Endothelial cell of umbilical vein (primary cell): ENCODE results near the gene MAN1A1. TPM values are rescaled to one million over a fixed set of nuclear protein-coding genes. Genes with fewer than 3 reads are reported as not detected.

Experiments used
- BruUV-seq: library from RNA; stranded (reverse); fragments of 400-500 nt; replicated peaks from 2 replicates; lab custom pipeline; 2021; lab: Mats Ljungman, UMichigan
- CTCF ChIA-PET: fragments of 300-600, 350-600 bp; sonication (Branson Sonifier 250); formaldehyde crosslinking; loops from one replicate; lab custom pipeline; 2021; ENCODE audit warnings: antibody characterized with exemption, inconsistent platforms; lab: Charles Lee
- POLR2A ChIA-PET: fragments of 300-600, 350-600 bp; sonication (Branson Sonifier 250); formaldehyde crosslinking; loops from one replicate; lab custom pipeline; 2021; ENCODE audit warnings: antibody characterized with exemption, inconsistent platforms; lab: Charles Lee
- DNase-seq: peaks from one replicate; pipeline ENCODE4 v3.0.0-alpha.2; 2011; ENCODE audit warnings: low read depth, low spot score
- FAIRE-seq: peaks from 2 replicates; lab custom pipeline; 2011; peaks lifted over from hg19 to GRCh38; lab: Jason Lieb, UNC
- H2AFZ ChIP-seq: 2 replicates; pipeline ENCODE4 v1.6.0; 2012; ENCODE audit warnings: low read depth, low read length, control low read depth, inconsistent platforms
- H3K27ac ChIP-seq: 2 replicates; pipeline ENCODE4 v1.5.1; 2011; ENCODE audit warnings: low read depth, mild to moderate bottlenecking, control low read depth, low read length, moderate library complexity; ENCODE audit not compliant: insufficient read depth
- H3K27me3 ChIP-seq, 2 experiments: 2 replicates each; pipeline versions ENCODE4 v1.6.0 to v1.6.1; 2011; ENCODE audit warnings: low read length in 2 of 2, mixed read lengths in 1 of 2; ENCODE audit not compliant: control insufficient read depth in 2 of 2, insufficient read depth in 2 of 2
- H3K36me3 ChIP-seq, 2 experiments: 2 replicates in 1 of 2; 3 replicates in 1 of 2; pipeline ENCODE4 v1.5.1; 2011; ENCODE audit warnings: low read length in 2 of 2, mild to moderate bottlenecking in 1 of 2, moderate library complexity in 1 of 2; ENCODE audit not compliant: control insufficient read depth in 2 of 2, insufficient read depth in 2 of 2; ENCODE audit errors: extremely low read depth in 1 of 2
- H3K4me1 ChIP-seq: 3 replicates; pipeline ENCODE4 v1.5.1; 2011; ENCODE audit warnings: mild to moderate bottlenecking, low read length; ENCODE audit not compliant: control insufficient read depth, insufficient read depth; ENCODE audit errors: extremely low read depth
- H3K4me2 ChIP-seq: 2 replicates; pipeline ENCODE4 v1.6.1; 2011; ENCODE audit warnings: low read length, control low read depth, mixed read lengths; ENCODE audit not compliant: insufficient read depth
- H3K4me3 ChIP-seq, 3 experiments: fragments of 200-600 bp in 1 of 3; sonication (generic), shearing (Covaris generic) in 1 of 3; replicated peaks in 1 of 3; 2 replicates each; pipeline ENCODE4 v1.5.1; 2011 to 2016; ENCODE audit warnings: control low read depth in 3 of 3, low read length in 3 of 3, mild to moderate bottlenecking in 2 of 3, inconsistent platforms in 1 of 3, low read depth in 1 of 3, moderate library complexity in 1 of 3; ENCODE audit not compliant: insufficient read depth in 1 of 3
- H3K79me2 ChIP-seq: 2 replicates; pipeline ENCODE4 v1.6.0; 2012; ENCODE audit warnings: low read length, inconsistent platforms; ENCODE audit not compliant: control insufficient read depth, insufficient read depth
- H3K9ac ChIP-seq: replicated peaks from 2 replicates; pipeline ENCODE3; 2011; ENCODE audit warnings: low read length, control low read depth; ENCODE audit not compliant: insufficient read depth; ENCODE audit errors: extremely low read depth
- H3K9me1 ChIP-seq: replicated peaks from 3 replicates; pipeline ENCODE4 v1.6.0; 2011; ENCODE audit warnings: mild to moderate bottlenecking, low read length; ENCODE audit not compliant: control insufficient read depth, insufficient read depth; ENCODE audit errors: extremely low read depth
- H3K9me3 ChIP-seq: replicated peaks from 2 replicates; pipeline ENCODE4 v1.5.1; 2012; ENCODE audit warnings: low read length, inconsistent platforms; ENCODE audit not compliant: control insufficient read depth, insufficient read depth
- H4K20me1 ChIP-seq: replicated peaks from 2 replicates; pipeline ENCODE3; 2011; ENCODE audit warnings: mild to moderate bottlenecking, low read length; ENCODE audit not compliant: control insufficient read depth, insufficient read depth; ENCODE audit errors: extremely low read depth
- CTCF ChIP-seq, 2 donors: IDR thresholded peaks; 1 replicate in 1 of 2; 2 replicates in 1 of 2; pipeline ENCODE4 v1.5.1; 2011; ENCODE audit warnings: low read length in 2 of 2, mild to moderate bottlenecking in 2 of 2, moderate library complexity in 2 of 2, control low read depth in 1 of 2, inconsistent platforms in 1 of 2, low read depth in 1 of 2; ENCODE audit not compliant: insufficient read depth in 1 of 2; ENCODE audit errors: extremely low read depth in 1 of 2
- EZH2 ChIP-seq: IDR thresholded peaks from 2 replicates; pipeline ENCODE4 v1.6.1; 2012; ENCODE audit warnings: borderline replicate concordance, low read depth, mild to moderate bottlenecking, moderate library complexity, low read length, inconsistent platforms; ENCODE audit not compliant: severe bottlenecking
- FOS ChIP-seq: IDR thresholded peaks from 2 replicates; pipeline ENCODE4 v1.6.1; 2011; ENCODE audit warnings: mild to moderate bottlenecking, low read length, moderate library complexity, borderline replicate concordance; ENCODE audit not compliant: insufficient read depth
- GATA2 ChIP-seq: IDR thresholded peaks from 2 replicates; pipeline ENCODE4 v1.7.0; 2011; ENCODE audit warnings: low read depth, mild to moderate bottlenecking, moderate library complexity, mixed read lengths, low read length; ENCODE audit not compliant: insufficient read length, insufficient read depth
- JUN ChIP-seq: IDR thresholded peaks from 2 replicates; pipeline ENCODE4 v1.6.1; 2011; ENCODE audit warnings: borderline replicate concordance, low read depth; ENCODE audit not compliant: insufficient read length, insufficient read depth
- MAX ChIP-seq: IDR thresholded peaks from 2 replicates; pipeline ENCODE4 v1.6.1; 2011; ENCODE audit not compliant: insufficient read depth, insufficient read length
- MYC ChIP-seq: IDR thresholded peaks from one replicate; pipeline ENCODE4 v1.6.1; 2011; ENCODE audit warnings: mild to moderate bottlenecking, low read depth, low read length
- POLR2A ChIP-seq: IDR thresholded peaks from 2 replicates; pipeline ENCODE4 v1.6.1; 2012; ENCODE audit warnings: low read depth, mild to moderate bottlenecking, control low read depth, low read length
- POLR2AphosphoS5 ChIP-seq: IDR thresholded peaks from 2 replicates; pipeline ENCODE4 v1.6.1; 2012; ENCODE audit warnings: low read depth, mild to moderate bottlenecking, control low read depth, low read length, moderate library complexity; ENCODE audit not compliant: insufficient read depth
- dilution Hi-C: fragments of 300-500 bp; cut with MboI; formaldehyde crosslinking; loops from one replicate; pipeline ENCODE4 v1.15.0; 2019; ENCODE audit warnings: low sequenced_read_pairs; ENCODE audit not compliant: extremely low pct_ligation_motif_present
- intact Hi-C: fragments of 100-400 bp; cut with micrococcal nuclease; formaldehyde crosslinking; loops from one replicate; pipeline ENCODE4 v1.10.0; 2022
- polyA plus RNA-seq, 4 experiments: library from polyadenylated mRNA; depleted of rRNA in 3 of 4; stranded (reverse) in 3 of 4; unstranded in 1 of 4; fragments of >200 nt; gene quantifications; 2 replicates each; pipeline versions ENCODE4 v1.2.1 to v1.2.3, GENCODE V29; 2011 to 2012; ENCODE audit warnings: missing spikeins in 1 of 4
- total RNA-seq: library from RNA; stranded (reverse); gene quantifications from 2 replicates; pipeline ENCODE4 v1.2.3, GENCODE V29; 2021

Gene MAN1A1
- total and polyA plus RNA-seq, 2 donors (not counting 3 experiments of a cell fraction or from before 2014, with no cell fraction given), result 3.3 to 12.9 TPM

- FAIRE-seq, result no peak
- Histone ChIP-seq H3K9me3 (no peaks in the 10 kb centered on the region), H3K27ac (no peak overlapping the region), H2AFZ (no peak overlapping the region), H3K27me3 (no peaks in the 10 kb centered on the region), H3K4me3 (no peak overlapping the region), H3K36me3 (no peaks in the 10 kb centered on the region), H3K4me1 (no peaks in the 10 kb centered on the region), H3K9ac (no peak overlapping the region), H3K4me2 (no peak overlapping the region), H3K79me2 (no peaks in the 10 kb centered on the region), H4K20me1 (no peaks in the 10 kb centered on the region), H3K9me1 (no peaks in the 10 kb centered on the region)
- intact Hi-C loops (no loop called here), dilution Hi-C loops (no loop called here)
- ChIA-PET POLR2A (no interaction called here), CTCF (interaction anchor here (1.2 kb wide), 1 partner anchor 8 kb away, joined by 7 read pairs; no protein-coding TSS in a partner anchor)
- TF ChIP-seq POLR2AphosphoS5 (no peak), FOS (no peak), CTCF (IDR thresholded peaks at IDR 0.05; ENCODE audit: extremely low read depth in 1 of 2, insufficient read depth in 1 of 2, low read depth in 1 of 2, low read length in 2 of 2) (no peak), MAX (no peak), GATA2 (no peak), MYC (no peak), JUN (no peak), EZH2 (no peak), POLR2A (no peak)
- DNase-seq, result no peak
- no TSS peak for BruUV-seq
Observed at GRCh38 chr6:119181046-119181445, 168.5 kb downstream of the MAN1A1 start.
